ENCODE data around the gene HAAO. TPM values are rescaled to one million over a fixed set of nuclear protein-coding genes. Genes with fewer than 3 reads are reported as not detected.
"Not testable (repeated sequence)": the region's sequence is repeated elsewhere in the genome, so short reads cannot be mapped to it uniquely, and the experiment has no call there.

HAAO gene
- total RNA-seq, 1 experiment from 2014 or later: 0.74 TPM

- peaks cover 4% of the 10 kb centered on the region for H3K4me1 ChIP-seq (ENCODE audit: control insufficient read depth, insufficient read depth, low read length)
- TF ChIP-seq SIN3A (IDR thresholded peaks at IDR 0.05; ENCODE audit: borderline replicate concordance, insufficient read depth, low read depth, low read length) (no peak), POLR2AphosphoS5 (IDR thresholded peaks at IDR 0.05; ENCODE audit: low read depth, low read length) (no peak), CTCF (IDR thresholded peaks at IDR 0.05) (no peak), REST (IDR thresholded peaks at IDR 0.05; ENCODE audit: insufficient read depth in 1 of 2, low read depth in 2 of 2, low read length in 1 of 2) (no peak), TCF7L2 (IDR thresholded peaks at IDR 0.05; ENCODE audit: low read depth, low read length) (no peak)
- CTCF ChIA-PET: no interaction called here
- no peaks in the 10 kb centered on the region for H3K9me3 ChIP-seq (ENCODE audit: control insufficient read depth, insufficient read depth, low read depth, low read length)
- H3K27ac ChIP-seq (ENCODE audit: low read length): no peak overlapping the region
- ATAC-seq: no peak
- no TSS peak for BruUV-seq (replicated peaks)
- intact Hi-C loops (cut with micrococcal nuclease; ENCODE audit: unreplicated experiment) (no loop called here), in situ Hi-C loops (cut with HindIII; ENCODE audit: low pct_unique_long_range_greater_than_20kb, low sequenced_read_pairs) (no loop called here)
- H3K27me3 ChIP-seq (ENCODE audit: control insufficient read depth, insufficient read depth, low read length): no peaks in the 10 kb centered on the region
- DNase-seq (ENCODE audit: low read depth, low spot score): no peak
- H3K4me3 ChIP-seq (ENCODE audit: low read depth in 2 of 2, low read length in 2 of 2): no peak overlapping the region
- H3K36me3 ChIP-seq (ENCODE audit: control insufficient read depth, insufficient read depth, low read length): no peaks in the 10 kb centered on the region
- POLR2A ChIA-PET: no interaction called here
Measured at GRCh38 chr2:42832289-42832634, 39.9 kb upstream of the HAAO start.

- DNase-seq (ENCODE audit: low read depth, low spot score); in situ Hi-C loops (cut with HindIII; ENCODE audit: low pct_unique_long_range_greater_than_20kb, low sequenced_read_pairs); H3K9me3 ChIP-seq (ENCODE audit: control insufficient read depth, insufficient read depth, low read depth, low read length); H3K27ac ChIP-seq (ENCODE audit: low read length); POLR2A ChIA-PET; H3K27me3 ChIP-seq (ENCODE audit: control insufficient read depth, insufficient read depth, low read length); BruUV-seq (replicated peaks); CTCF ChIA-PET; H3K36me3 ChIP-seq (ENCODE audit: control insufficient read depth, insufficient read depth, low read length); intact Hi-C loops (cut with micrococcal nuclease; ENCODE audit: unreplicated experiment); H3K4me3 ChIP-seq (ENCODE audit: low read depth in 2 of 2, low read length in 2 of 2); H3K4me1 ChIP-seq (ENCODE audit: control insufficient read depth, insufficient read depth, low read length); ATAC-seq: not testable (repeated sequence)
Measured at GRCh38 chr2:42831575-42832288, 39.3 kb upstream of the HAAO start.

GRCh38 chr2:42830922-42831574, 38.7 kb upstream of the HAAO start:
- ChIA-PET CTCF (no interaction called here), POLR2A (interaction anchor here (0.6 kb wide), 1 partner anchor 372 kb away, joined by 5 read pairs; no protein-coding TSS in a partner anchor)
- no peak overlapping the region for H3K27ac ChIP-seq (ENCODE audit: low read length)
- H3K4me1 ChIP-seq (ENCODE audit: control insufficient read depth, insufficient read depth, low read length): peaks cover 4% of the 10 kb centered on the region
- no peak for DNase-seq (ENCODE audit: low read depth, low spot score)
- no peaks in the 10 kb centered on the region for H3K36me3 ChIP-seq (ENCODE audit: control insufficient read depth, insufficient read depth, low read length)
- H3K9me3 ChIP-seq (ENCODE audit: control insufficient read depth, insufficient read depth, low read depth, low read length): no peaks in the 10 kb centered on the region
- BruUV-seq (replicated peaks): no TSS peak
- ATAC-seq: no peak
- TF ChIP-seq REST (IDR thresholded peaks at IDR 0.05; ENCODE audit: insufficient read depth in 1 of 2, low read depth in 2 of 2, low read length in 1 of 2) (no peak), POLR2AphosphoS5 (IDR thresholded peaks at IDR 0.05; ENCODE audit: low read depth, low read length) (no peak), TCF7L2 (IDR thresholded peaks at IDR 0.05; ENCODE audit: low read depth, low read length) (no peak), CTCF (IDR thresholded peaks at IDR 0.05) (no peak), SIN3A (IDR thresholded peaks at IDR 0.05; ENCODE audit: borderline replicate concordance, insufficient read depth, low read depth, low read length) (no peak)
- intact Hi-C loops (cut with micrococcal nuclease; ENCODE audit: unreplicated experiment): no loop called here
- in situ Hi-C loops (cut with HindIII; ENCODE audit: low pct_unique_long_range_greater_than_20kb, low sequenced_read_pairs): no loop called here
- no peak overlapping the region for H3K4me3 ChIP-seq (ENCODE audit: low read depth in 2 of 2, low read length in 2 of 2)
- no peaks in the 10 kb centered on the region for H3K27me3 ChIP-seq (ENCODE audit: control insufficient read depth, insufficient read depth, low read length)
